H1 (cell line): ENCODE results near the gene SPIB.

ENCODE experiments used
- BCL11A ChIP-seq, 2 experiments: IDR thresholded peaks; one replicate each; pipeline ENCODE4 v1.6.1; 2011; ENCODE audit warnings: low read depth in 2 of 2, low read length in 2 of 2, mild to moderate bottlenecking in 2 of 2
- CREB1 ChIP-seq: IDR thresholded peaks from 2 replicates; pipeline ENCODE4 v1.6.1; 2012; ENCODE audit warnings: inconsistent platforms
- EZH2 ChIP-seq: fragments of 200-600 bp; sonication (generic); IDR thresholded peaks from 2 replicates; pipeline ENCODE4 v1.7.1; 2012; ENCODE audit warnings: low read depth, mild to moderate bottlenecking, moderate library complexity, low read length, inconsistent platforms; ENCODE audit not compliant: severe bottlenecking
- TF ChIP-seq, protein P1 (sequence below), 3 experiments: IDR thresholded peaks; 1 replicate in 2 of 3; 2 replicates in 1 of 3; pipeline versions ENCODE4 v1.5.1 to v1.6.1; 2011; ENCODE audit warnings: low read length in 3 of 3, mild to moderate bottlenecking in 3 of 3, inconsistent platforms in 2 of 3, low read depth in 1 of 3, moderate library complexity in 1 of 3; ENCODE audit not compliant: insufficient read depth in 1 of 3; ENCODE audit errors: control extremely low read depth in 1 of 3

DNA sequence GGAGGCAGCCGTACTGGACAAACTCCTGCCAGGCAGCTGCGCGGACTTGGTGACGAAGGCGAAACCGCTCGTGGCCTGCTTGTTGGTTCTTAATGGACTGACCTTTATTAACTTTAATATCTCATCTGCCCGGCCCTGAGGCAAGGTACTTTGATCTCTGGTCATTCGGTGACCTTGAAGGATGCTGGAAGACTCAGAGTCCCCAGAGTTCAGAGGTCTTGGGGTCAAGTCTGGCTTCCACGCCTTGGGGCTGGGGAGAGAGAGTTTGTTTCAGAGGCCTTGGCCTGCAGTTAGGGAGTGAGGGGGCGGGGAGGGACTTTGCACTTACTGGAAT, 47.9 kb downstream of the SPIB start:
- TF ChIP-seq, protein P1, sequence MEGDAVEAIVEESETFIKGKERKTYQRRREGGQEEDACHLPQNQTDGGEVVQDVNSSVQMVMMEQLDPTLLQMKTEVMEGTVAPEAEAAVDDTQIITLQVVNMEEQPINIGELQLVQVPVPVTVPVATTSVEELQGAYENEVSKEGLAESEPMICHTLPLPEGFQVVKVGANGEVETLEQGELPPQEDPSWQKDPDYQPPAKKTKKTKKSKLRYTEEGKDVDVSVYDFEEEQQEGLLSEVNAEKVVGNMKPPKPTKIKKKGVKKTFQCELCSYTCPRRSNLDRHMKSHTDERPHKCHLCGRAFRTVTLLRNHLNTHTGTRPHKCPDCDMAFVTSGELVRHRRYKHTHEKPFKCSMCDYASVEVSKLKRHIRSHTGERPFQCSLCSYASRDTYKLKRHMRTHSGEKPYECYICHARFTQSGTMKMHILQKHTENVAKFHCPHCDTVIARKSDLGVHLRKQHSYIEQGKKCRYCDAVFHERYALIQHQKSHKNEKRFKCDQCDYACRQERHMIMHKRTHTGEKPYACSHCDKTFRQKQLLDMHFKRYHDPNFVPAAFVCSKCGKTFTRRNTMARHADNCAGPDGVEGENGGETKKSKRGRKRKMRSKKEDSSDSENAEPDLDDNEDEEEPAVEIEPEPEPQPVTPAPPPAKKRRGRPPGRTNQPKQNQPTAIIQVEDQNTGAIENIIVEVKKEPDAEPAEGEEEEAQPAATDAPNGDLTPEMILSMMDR (IDR thresholded peaks at IDR 0.05; ENCODE audit: control extremely low read depth in 1 of 3, insufficient read depth in 1 of 3, low read depth in 1 of 3, low read length in 3 of 3) = no peak
- no peak for TF ChIP-seq EZH2
- no peak for TF ChIP-seq BCL11A (IDR thresholded peaks at IDR 0.05; ENCODE audit: low read depth in 2 of 2, low read length in 2 of 2)
- TF ChIP-seq CREB1 = no peak
